Measurements from ENCODE around the gene CAMTA1.

CAMTA1 gene

GRCh38 chr1:7769673-7770412 is 984.6 kb downstream of the CAMTA1 start:
- no peak for TF ChIP-seq CTCF (conservative IDR thresholded peaks at IDR 0.05; ENCODE audit: low read depth, low read length)
- DNase-seq (ENCODE audit: low read depth): no peak
- H3K4me3 ChIP-seq (ENCODE audit: low read length): no peak overlapping the region

- peak overlapping the region; percentile 88 for H3K4me3 ChIP-seq (ENCODE audit: low read length)
- DNase-seq (ENCODE audit: low read depth): no peak
- no peak for TF ChIP-seq CTCF (conservative IDR thresholded peaks at IDR 0.05; ENCODE audit: low read depth, low read length)
Measured at GRCh38 chr1:7770669-7770996, 985.4 kb downstream of the CAMTA1 start.

- H3K4me3 ChIP-seq (ENCODE audit: low read length): peak within 1 kb of the TSS; percentile 88
- DNase-seq (ENCODE audit: low read depth): peak; percentile 32
- TF ChIP-seq CTCF (conservative IDR thresholded peaks at IDR 0.05; ENCODE audit: low read depth, low read length): no peak
Measured at GRCh38 chr1:7770997-7771822, 986.0 kb downstream of the CAMTA1 start, which contains the start of gene VAMP3. Gene VAMP3 (plus strand): TSS chr1:7771296. CDS start chr1:7771384, 88 bp downstream.

GRCh38 chr1:7771823-7772299 is 986.6 kb downstream of the CAMTA1 start:
- H3K4me3 ChIP-seq (ENCODE audit: low read length): peak overlapping the region; percentile 88
- no peak for TF ChIP-seq CTCF (conservative IDR thresholded peaks at IDR 0.05; ENCODE audit: low read depth, low read length)
- DNase-seq (ENCODE audit: low read depth): no peak

GRCh38 chr1:7777591-7777990 is 992.3 kb downstream of the CAMTA1 start:
- TF ChIP-seq CTCF (conservative IDR thresholded peaks at IDR 0.05; ENCODE audit: low read depth, low read length): no peak

GRCh38 chr1:7778133-7778628 is 992.9 kb downstream of the CAMTA1 start:
- no peak overlapping the region for H3K4me3 ChIP-seq (ENCODE audit: low read length)
- no peak for DNase-seq (ENCODE audit: low read depth)
- TF ChIP-seq CTCF (conservative IDR thresholded peaks at IDR 0.05; ENCODE audit: low read depth, low read length): no peak

More at GRCh38 chr1:7777591-7777990, 992.3 kb downstream of the CAMTA1 start:
- no peak for DNase-seq (ENCODE audit: low read depth)
- no peak overlapping the region for H3K4me3 ChIP-seq (ENCODE audit: low read length)

All from retinal pigment epithelial cell (primary cell).